GM12878 (cell line): ENCODE measurements around the gene B4GALT1. TPM values are rescaled to one million over a fixed set of nuclear protein-coding genes. Genes with fewer than 3 reads are reported as not detected.

Experiments used
- ATF7 ChIP-seq: fragments of 450-650 bp; IDR thresholded peaks from 2 replicates; pipeline ENCODE4 v1.6.1; 2016; ENCODE audit warnings: low read depth, mild to moderate bottlenecking
- BMI1 ChIP-seq: fragments of 450-650 bp; IDR thresholded peaks from 2 replicates; pipeline ENCODE4 v1.6.1; 2016; ENCODE audit warnings: mild to moderate bottlenecking, moderate library complexity, borderline replicate concordance
- CEBPB ChIP-seq, 2 experiments: fragments of 150-350 bp in 1 of 2; IDR thresholded peaks; 2 replicates each; pipeline ENCODE4 v1.6.1; 2012 to 2014; ENCODE audit warnings: low read depth in 2 of 2, low read length in 2 of 2, borderline replicate concordance in 1 of 2, inconsistent platforms in 1 of 2
- CREM ChIP-seq: IDR thresholded peaks from 2 replicates; pipeline ENCODE4 v1.6.1; 2014; ENCODE audit warnings: antibody characterized with exemption, low read depth
- DPF2 ChIP-seq: fragments of 450-650 bp; IDR thresholded peaks from 2 replicates; pipeline ENCODE4 v1.6.1; 2017; ENCODE audit warnings: mild to moderate bottlenecking
- GABPA ChIP-seq: IDR thresholded peaks from 2 replicates; pipeline ENCODE4 v1.6.1; 2014; ENCODE audit warnings: antibody characterized with exemption, low read depth, mild to moderate bottlenecking, inconsistent platforms
- GATAD2B ChIP-seq: fragments of 450-650 bp; conservative IDR thresholded peaks from 2 replicates; pipeline ENCODE4 v1.6.1; 2017; ENCODE audit warnings: low read depth, mild to moderate bottlenecking, moderate library complexity
- HCFC1 ChIP-seq: fragments of 150-350 bp; IDR thresholded peaks from 2 replicates; pipeline ENCODE4 v1.6.1; 2014; ENCODE audit warnings: low read length
- HDAC2 ChIP-seq: fragments of 200-600 bp; sonication (generic); IDR thresholded peaks from 2 replicates; pipeline ENCODE4 v1.6.1; 2017
- KDM1A ChIP-seq: fragments of 200-600 bp; sonication (generic); IDR thresholded peaks from 2 replicates; pipeline ENCODE4 v1.6.1; 2016; ENCODE audit warnings: borderline replicate concordance
- NR2F1 ChIP-seq: fragments of 450-650 bp; conservative IDR thresholded peaks from 2 replicates; pipeline ENCODE4 v1.6.1; 2017; ENCODE audit warnings: mild to moderate bottlenecking
- ZNF24 ChIP-seq: fragments of 450-650 bp; IDR thresholded peaks from 2 replicates; pipeline ENCODE4 v1.6.1; 2017; ENCODE audit warnings: antibody characterized with exemption, mild to moderate bottlenecking
- polyA plus RNA-seq, 11 experiments: library from polyadenylated mRNA; depleted of rRNA in 4 of 11; unstranded in 6 of 11; stranded (reverse) in 5 of 11; fragments of >200 nt; fragmentation: Nextera tagmentation in 4 of 11; fragmentation: Illumina TruSeq in 1 of 11; extraction: Ambion mirVana in 4 of 11; extraction: Trizol in 1 of 11; gene quantifications; 1 replicate in 1 of 11; 2 replicates in 10 of 11; pipeline versions ENCODE4 v1.2.1 to v1.2.3, GENCODE V29; 2011 to 2016; ENCODE audit warnings: inconsistent platforms in 2 of 11, missing spikeins in 2 of 11, low read depth in 1 of 11
- total RNA-seq, 4 experiments: library from RNA; depleted of rRNA in 3 of 4; stranded (reverse); fragments of >200 nt in 3 of 4; fragmentation: Illumina TruSeq in 1 of 4; extraction: Trizol in 1 of 4; gene quantifications; 2 replicates each; pipeline versions ENCODE4 v1.2.1 to v1.2.3, GENCODE V29; 2013 to 2021
- TF ChIP-seq, protein P1 (sequence below): fragments of 450-650 bp; IDR thresholded peaks from 2 replicates; pipeline ENCODE4 v1.6.1; 2016; ENCODE audit warnings: mild to moderate bottlenecking

Gene B4GALT1
- total and polyA plus RNA-seq, 10 of the 15 experiments (the other 5 are each of a cell fraction or from before 2014, with no cell fraction given): 12.7 to 79.0 (median 41.0) TPM

DNA sequence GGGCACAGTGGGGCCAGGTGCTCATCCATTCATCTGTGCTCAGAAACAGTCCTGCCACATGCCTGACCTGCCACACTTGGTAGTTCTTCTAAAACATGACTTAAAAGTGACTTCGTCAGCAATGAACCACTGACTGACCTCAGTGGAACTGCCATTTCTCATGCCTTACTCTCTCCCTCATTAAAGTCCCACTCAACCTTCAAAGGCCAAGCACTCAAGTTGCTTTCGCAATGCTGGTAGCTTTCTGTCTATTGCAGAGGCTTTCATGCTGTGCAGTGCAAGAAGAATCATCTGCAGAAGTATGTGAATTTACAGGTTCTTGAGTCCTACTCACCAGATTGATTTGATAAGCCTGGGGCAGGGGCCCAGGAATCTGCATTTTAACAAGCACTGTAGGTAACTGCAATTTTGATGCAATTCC lies 23.9 kb downstream of the B4GALT1 start (continued):
- TF ChIP-seq ZNF24 (peak; percentile 14; the same call in 1 of the 2 replicates), DPF2 (0 out of 2 replicates have a peak, but pooled peaks have one; percentile 53), CREM (no peak), GATAD2B (peak; percentile 46; the same call in 1 of the 2 replicates), CEBPB (IDR thresholded peaks at IDR 0.05; ENCODE audit: borderline replicate concordance in 1 of 2, low read depth in 2 of 2, low read length in 2 of 2) (peak in 1 of 2 experiments; percentile 51; a peak in 1 of 4 replicates), HCFC1 (no peak), ATF7 (peak; percentile 37; the same call in 1 of the 2 replicates), NR2F1 (peak; percentile 69), KDM1A (no peak), BMI1 (0 out of 2 replicates have a peak, but pooled peaks have one; percentile 21), GABPA (no peak), HDAC2 (no peak)
- TF ChIP-seq, protein P1, sequence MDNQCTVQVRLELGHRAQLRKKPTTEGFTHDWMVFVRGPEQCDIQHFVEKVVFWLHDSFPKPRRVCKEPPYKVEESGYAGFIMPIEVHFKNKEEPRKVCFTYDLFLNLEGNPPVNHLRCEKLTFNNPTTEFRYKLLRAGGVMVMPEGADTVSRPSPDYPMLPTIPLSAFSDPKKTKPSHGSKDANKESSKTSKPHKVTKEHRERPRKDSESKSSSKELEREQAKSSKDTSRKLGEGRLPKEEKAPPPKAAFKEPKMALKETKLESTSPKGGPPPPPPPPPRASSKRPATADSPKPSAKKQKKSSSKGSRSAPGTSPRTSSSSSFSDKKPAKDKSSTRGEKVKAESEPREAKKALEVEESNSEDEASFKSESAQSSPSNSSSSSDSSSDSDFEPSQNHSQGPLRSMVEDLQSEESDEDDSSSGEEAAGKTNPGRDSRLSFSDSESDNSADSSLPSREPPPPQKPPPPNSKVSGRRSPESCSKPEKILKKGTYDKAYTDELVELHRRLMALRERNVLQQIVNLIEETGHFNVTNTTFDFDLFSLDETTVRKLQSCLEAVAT: peak; percentile 88
- TF ChIP-seq, all 136 proteins: peak for 21
